ENCODE results near the gene TMEM184A. TPM values are rescaled to one million over a fixed set of nuclear protein-coding genes. Genes with fewer than 3 reads are reported as not detected.

The TMEM184A gene
- total and polyA plus RNA-seq, 2 of the 13 experiments (the other 11 are each of a cell fraction or from before 2014, with no cell fraction given) = 9.5 to 20.4 TPM

DNA sequence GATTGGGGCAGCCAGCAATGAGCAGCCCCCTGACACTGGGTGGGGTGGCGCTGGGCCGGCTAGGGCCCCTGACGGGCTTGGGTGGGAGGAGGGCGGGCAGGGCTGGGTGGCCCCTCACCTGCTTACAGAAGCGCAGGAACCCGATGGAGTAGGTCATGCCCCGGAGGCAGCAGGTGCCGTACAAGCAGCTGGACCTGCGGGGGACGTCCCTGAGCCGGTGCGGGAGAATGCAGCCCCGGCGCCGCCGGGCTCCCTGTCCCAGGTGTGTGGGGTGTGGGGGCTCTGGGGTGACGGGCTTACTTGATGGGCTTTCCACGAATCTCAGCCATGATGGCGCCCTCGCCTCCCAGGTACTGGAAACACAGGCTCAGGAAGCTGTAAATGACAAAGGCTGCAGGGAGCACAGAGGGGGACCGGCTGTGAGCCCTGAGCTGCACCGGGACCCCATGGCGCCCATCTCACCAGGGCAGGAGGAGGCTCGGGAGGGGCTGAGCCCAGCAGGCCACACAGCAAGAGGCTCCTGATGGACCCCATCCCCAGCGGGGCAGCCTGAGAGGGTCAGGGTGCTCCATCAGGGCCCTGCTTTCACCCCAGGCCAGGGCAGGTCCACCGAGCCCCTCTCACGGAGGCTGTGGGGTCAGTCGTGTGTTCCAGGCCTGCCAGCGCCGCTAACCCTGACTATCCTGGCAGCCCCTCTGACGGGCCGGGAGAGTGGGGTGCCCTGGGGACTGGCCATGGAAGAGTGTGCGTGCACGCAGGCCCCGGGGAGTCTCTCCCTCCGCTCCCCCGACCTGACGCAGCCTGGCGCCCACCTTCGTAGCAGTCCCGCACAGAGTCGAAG, 5.8 kb downstream of the TMEM184A start:
- CTCF ChIA-PET (ENCODE audit: low intra/inter-chr PET ratio, low total read pairs) = no interaction called here
- Histone ChIP-seq H3K36me3 (replicated peaks in 1 of 2; ENCODE audit: control insufficient read depth in 1 of 2, insufficient read depth in 2 of 2, low read length in 2 of 2) (peaks cover 5 to 10% of the 10 kb centered on the region in 2 experiments; a peak in 4 of 5 replicates), H3K4me1 (ENCODE audit: insufficient read depth, low read length) (peaks cover 15% of the 10 kb centered on the region), H3K9me3 (ENCODE audit: low read length) (no peaks in the 10 kb centered on the region), H3K4me3 (replicated peaks in 1 of 3; ENCODE audit: insufficient read depth in 1 of 3, low read depth in 2 of 3, low read length in 3 of 3) (no peak overlapping the region), H3K79me2 (ENCODE audit: insufficient read depth, low read length) (no peaks in the 10 kb centered on the region), H4K20me1 (ENCODE audit: insufficient read depth, low read length) (no peaks in the 10 kb centered on the region), H3K27ac (ENCODE audit: extremely low read length, insufficient read depth, low read length) (no peak overlapping the region), H3K27me3 (ENCODE audit: control insufficient read depth in 1 of 2, insufficient read depth in 2 of 2, low read length in 2 of 2) (no peaks in the 10 kb centered on the region), H2AFZ (ENCODE audit: low read length) (no peak overlapping the region), H3K4me2 (ENCODE audit: low read depth, low read length) (no peak overlapping the region), H3K9ac (ENCODE audit: insufficient read depth, low read depth, low read length) (no peak overlapping the region)
- FAIRE-seq = no peak
- POLR2A ChIA-PET = no interaction called here
- BruUV-seq (replicated peaks) = no TSS peak
- intact Hi-C loops (cut with micrococcal nuclease; ENCODE audit: unreplicated experiment) = no loop called here
- ATAC-seq = no peak
- DNase-seq (ENCODE audit: low spot score) = no peak
- TF ChIP-seq EED (CRISPR knock-in tag; IDR thresholded peaks at IDR 0.05) = no peak
- no peak for TF ChIP-seq MIXL1 (CRISPR knock-in tag; IDR thresholded peaks at IDR 0.05)
- TF ChIP-seq, protein P1, sequence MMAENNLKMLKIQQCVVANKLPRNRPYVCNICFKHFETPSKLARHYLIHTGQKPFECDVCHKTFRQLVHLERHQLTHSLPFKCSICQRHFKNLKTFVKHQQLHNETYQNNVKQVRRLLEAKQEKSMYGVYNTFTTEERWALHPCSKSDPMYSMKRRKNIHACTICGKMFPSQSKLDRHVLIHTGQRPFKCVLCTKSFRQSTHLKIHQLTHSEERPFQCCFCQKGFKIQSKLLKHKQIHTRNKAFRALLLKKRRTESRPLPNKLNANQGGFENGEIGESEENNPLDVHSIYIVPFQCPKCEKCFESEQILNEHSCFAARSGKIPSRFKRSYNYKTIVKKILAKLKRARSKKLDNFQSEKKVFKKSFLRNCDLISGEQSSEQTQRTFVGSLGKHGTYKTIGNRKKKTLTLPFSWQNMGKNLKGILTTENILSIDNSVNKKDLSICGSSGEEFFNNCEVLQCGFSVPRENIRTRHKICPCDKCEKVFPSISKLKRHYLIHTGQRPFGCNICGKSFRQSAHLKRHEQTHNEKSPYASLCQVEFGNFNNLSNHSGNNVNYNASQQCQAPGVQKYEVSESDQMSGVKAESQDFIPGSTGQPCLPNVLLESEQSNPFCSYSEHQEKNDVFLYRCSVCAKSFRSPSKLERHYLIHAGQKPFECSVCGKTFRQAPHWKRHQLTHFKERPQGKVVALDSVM (CRISPR knock-in tag; IDR thresholded peaks at IDR 0.05) = no peak
- TF ChIP-seq ARID2 (CRISPR knock-in tag; IDR thresholded peaks at IDR 0.05; ENCODE audit: borderline replicate concordance) = no peak
- TF ChIP-seq MEF2D (CRISPR knock-in tag; IDR thresholded peaks at IDR 0.05) = no peak
- in situ Hi-C loops (cut with HindIII; ENCODE audit: extremely low pct_ligation_motif_present, low pct_unique_long_range_greater_than_20kb) = no loop called here
- WGBS (ENCODE audit: low lambda C conversion rate) = over 99% methylated on average over 22 of the region's 42 CpGs

Measured in HepG2 (cell line).